HG02981 (cell line): ENCODE results near the gene TPSAB1.

Experiments used
- ATAC-seq: cut with Tn5 transposase; IDR thresholded peaks from one replicate; pipeline ENCODE4 v1.9.1; 2021; ENCODE audit warnings: mild to moderate bottlenecking, moderate library complexity; ENCODE audit not compliant: unreplicated experiment

Gene TPSAB1

GRCh38 chr16:1209081-1209480 is 31.4 kb upstream of the TPSAB1 start:
- ATAC-seq, result no peak

GRCh38 chr16:1210461-1210860 is 30.0 kb upstream of the TPSAB1 start:
- no peak for ATAC-seq

DNA sequence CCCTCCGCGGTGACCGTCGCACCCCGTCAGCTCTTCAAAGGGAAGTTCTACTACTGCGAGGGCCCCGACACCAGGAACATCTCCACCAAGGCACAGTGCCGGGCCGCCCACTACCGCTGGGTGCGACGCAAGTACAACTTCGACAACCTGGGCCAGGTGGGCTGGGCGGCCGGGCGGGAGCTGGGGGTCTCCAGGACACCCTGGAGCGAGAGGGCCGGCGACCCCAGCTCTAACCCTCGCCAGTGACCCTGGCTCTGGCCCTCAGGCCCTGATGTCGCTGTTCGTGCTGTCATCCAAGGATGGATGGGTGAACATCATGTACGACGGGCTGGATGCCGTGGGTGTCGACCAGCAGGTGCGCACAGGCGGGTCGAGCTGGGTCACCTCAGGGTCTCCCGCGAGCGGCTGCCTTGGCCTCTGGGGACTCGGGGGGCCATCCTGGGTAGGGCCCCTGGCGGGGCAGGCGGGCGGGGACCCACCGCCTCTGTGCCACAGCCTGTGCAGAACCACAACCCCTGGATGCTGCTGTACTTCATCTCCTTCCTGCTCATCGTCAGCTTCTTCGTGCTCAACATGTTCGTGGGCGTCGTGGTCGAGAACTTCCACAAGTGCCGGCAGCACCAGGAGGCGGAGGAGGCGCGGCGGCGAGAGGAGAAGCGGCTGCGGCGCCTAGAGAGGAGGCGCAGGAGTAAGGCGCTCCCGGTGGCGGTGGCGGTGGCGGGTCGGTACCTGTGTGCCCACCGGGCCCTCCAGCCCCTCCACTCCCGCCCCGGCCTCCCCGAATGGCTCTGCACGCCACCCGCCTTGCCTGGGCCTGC is 28.8 kb upstream of the TPSAB1 start:
- ATAC-seq, result no peak

DNA sequence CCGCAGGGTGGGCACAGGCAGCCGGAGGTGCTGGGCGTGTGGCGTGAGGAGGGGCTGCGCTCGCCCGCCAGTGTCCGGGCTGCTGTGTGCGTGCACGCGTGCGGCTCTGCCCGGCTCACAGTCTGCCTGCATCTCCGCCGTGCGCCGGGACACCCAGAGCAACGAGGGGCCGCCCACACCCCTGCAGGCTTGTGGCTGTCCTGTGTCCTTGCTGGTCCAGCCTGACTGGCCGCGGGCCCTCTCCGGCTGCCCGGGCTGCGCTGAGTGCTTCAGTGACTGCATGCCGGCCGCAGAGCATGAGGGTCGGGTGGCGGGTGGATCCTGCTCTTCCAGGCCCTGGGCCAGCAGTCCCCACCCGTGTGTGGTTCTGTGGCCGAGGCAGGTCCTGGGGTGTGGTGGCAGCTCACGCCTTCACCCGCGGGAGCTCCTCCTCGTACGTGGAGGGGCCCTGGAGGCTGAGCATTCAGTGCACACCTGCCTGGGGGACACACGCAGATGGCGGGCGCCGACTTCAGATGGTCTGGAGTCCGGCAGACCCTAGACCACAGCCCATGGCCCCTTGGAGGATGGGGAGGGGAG is 27.8 kb upstream of the TPSAB1 start:
- ATAC-seq, result no peak

- ATAC-seq, result no peak
Observed at GRCh38 chr16:1213231-1213630, 27.3 kb upstream of the TPSAB1 start.

GRCh38 chr16:1213796-1214372 is 26.6 kb upstream of the TPSAB1 start:
- no peak for ATAC-seq

DNA sequence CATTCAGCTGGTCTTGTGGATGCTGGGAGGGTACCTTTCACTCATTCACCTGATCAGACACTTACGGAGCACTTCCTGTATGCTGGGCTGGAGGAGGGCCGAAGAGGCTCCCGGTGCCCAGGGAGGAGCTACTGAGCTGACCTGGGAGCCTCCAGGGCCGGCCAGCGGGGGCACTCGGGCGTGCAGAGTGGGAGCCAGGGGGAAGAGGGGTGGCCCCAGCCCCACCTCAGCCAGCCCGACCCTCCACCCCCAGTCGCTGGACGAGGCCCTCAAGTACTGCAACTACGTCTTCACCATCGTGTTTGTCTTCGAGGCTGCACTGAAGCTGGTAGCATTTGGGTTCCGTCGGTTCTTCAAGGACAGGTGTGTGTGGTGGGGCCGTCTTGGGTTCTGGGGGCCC is 25.8 kb upstream of the TPSAB1 start:
- no peak for ATAC-seq

- ATAC-seq, result no peak
Observed at GRCh38 chr16:1215574-1216295, 24.8 kb upstream of the TPSAB1 start.

GRCh38 chr16:1216296-1216619 is 24.2 kb upstream of the TPSAB1 start:
- no peak for ATAC-seq

DNA sequence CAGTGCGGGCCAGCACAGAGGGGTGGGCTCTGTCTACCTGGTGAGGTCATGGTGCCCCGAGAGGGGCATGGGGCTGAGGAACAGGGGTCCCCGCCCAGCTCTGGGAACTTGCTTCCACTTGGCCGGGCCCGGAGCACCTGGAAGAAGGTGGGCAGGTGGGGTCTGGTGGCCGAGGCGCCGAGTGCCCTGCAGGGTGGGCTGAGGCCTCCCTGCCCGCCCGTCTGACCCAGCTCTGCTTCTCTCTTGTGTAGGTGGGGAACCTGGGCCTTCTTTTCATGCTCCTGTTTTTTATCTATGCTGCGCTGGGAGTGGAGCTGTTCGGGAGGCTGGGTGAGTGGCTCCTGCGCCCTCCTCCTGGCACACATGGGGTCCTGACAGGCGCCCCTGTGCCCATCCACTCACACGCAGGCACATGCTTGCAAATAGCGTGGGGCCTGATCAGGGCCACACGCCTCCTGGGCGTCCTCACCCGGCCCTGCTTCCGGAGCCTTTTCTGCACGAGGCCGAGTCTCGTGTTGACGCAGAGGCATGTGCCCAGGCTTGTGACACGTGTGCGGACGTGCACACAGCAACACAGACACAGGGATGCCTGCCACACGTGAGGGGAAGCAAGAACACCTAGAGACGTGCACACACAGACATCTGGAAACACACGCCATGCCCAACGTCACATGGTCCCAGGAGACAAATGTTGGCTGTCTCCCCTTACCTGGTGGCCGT is 23.7 kb upstream of the TPSAB1 start:
- ATAC-seq, result no peak

GRCh38 chr16:1217526-1217925 is 23.0 kb upstream of the TPSAB1 start:
- no peak for ATAC-seq

DNA sequence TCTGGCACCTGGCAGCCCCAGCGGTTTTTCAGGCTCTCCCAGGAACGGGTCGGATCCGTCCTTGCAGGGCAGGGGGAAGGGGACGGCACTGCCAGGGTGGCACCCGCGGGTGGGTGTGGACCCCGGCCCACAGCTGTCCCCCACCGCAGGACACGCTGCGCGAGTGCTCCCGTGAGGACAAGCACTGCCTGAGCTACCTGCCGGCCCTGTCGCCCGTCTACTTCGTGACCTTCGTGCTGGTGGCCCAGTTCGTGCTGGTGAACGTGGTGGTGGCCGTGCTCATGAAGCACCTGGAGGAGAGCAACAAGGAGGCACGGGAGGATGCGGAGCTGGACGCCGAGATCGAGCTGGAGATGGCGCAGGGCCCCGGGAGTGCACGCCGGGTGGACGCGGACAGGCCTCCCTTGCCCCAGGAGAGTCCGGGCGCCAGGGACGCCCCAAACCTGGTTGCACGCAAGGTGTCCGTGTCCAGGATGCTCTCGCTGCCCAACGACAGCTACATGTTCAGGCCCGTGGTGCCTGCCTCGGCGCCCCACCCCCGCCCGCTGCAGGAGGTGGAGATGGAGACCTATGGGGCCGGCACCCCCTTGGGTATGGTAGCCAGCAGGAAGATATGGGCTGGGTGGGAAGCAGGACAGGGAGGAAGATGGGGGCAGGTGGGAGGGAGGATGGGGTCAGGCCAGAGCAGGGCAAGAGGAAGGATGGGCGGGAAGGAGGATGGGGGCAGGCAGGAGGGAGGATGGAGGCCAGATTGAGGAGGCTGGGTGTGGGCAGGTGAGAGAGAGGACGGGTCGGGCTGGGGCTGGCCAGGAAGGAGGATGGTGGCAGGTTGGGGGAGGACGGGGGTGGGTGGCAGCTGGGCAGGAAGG is 22.2 kb upstream of the TPSAB1 start:
- ATAC-seq, result no peak

DNA sequence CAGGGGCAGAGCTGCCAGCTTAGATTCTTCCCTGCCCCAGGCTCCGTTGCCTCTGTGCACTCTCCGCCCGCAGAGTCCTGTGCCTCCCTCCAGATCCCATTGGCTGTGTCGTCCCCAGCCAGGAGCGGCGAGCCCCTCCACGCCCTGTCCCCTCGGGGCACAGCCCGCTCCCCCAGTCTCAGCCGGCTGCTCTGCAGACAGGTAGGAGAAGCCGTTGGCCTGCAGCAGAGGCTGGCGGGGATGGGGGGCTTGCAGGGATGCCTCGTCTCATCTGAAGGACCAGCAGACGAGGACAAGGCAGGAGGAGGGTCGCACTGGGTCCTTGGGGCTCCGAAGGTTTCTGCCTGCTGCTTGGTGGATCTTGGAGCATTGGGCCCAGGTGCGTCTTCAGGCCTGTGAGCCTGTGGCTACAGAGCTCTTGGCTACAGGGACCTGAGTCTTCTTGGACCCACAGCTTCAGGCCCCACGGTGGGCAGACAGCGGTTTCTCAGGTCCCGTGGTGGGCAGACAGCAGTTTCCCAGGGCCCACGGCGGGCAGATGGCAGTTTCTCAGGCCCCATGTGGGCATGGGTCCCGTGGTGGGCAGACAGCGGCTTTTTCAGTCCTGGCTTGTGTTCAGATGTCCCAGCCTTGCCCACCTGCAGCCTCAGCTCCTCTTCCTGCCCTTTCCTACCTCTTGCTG is 21.4 kb upstream of the TPSAB1 start:
- no peak for ATAC-seq

- no peak for ATAC-seq
Observed at GRCh38 chr16:1220098-1220728, 20.3 kb upstream of the TPSAB1 start.

DNA sequence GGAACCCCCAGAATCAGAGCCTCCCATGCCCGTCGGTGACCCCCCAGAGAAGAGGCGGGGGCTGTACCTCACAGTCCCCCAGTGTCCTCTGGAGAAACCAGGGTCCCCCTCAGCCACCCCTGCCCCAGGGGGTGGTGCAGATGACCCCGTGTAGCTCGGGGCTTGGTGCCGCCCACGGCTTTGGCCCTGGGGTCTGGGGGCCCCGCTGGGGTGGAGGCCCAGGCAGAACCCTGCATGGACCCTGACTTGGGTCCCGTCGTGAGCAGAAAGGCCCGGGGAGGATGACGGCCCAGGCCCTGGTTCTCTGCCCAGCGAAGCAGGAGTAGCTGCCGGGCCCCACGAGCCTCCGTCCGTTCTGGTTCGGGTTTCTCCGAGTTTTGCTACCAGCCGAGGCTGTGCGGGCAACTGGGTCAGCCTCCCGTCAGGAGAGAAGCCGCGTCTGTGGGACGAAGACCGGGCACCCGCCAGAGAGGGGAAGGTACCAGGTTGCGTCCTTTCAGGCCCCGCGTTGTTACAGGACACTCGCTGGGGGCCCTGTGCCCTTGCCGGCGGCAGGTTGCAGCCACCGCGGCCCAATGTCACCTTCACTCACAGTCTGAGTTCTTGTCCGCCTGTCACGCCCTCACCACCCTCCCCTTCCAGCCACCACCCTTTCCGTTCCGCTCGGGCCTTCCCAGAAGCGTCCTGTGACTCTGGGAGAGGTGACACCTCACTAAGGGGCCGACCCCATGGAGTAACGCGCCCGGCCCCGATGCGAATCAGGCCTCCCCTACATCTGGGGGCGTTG is 19.5 kb upstream of the TPSAB1 start:
- no peak for ATAC-seq

DNA sequence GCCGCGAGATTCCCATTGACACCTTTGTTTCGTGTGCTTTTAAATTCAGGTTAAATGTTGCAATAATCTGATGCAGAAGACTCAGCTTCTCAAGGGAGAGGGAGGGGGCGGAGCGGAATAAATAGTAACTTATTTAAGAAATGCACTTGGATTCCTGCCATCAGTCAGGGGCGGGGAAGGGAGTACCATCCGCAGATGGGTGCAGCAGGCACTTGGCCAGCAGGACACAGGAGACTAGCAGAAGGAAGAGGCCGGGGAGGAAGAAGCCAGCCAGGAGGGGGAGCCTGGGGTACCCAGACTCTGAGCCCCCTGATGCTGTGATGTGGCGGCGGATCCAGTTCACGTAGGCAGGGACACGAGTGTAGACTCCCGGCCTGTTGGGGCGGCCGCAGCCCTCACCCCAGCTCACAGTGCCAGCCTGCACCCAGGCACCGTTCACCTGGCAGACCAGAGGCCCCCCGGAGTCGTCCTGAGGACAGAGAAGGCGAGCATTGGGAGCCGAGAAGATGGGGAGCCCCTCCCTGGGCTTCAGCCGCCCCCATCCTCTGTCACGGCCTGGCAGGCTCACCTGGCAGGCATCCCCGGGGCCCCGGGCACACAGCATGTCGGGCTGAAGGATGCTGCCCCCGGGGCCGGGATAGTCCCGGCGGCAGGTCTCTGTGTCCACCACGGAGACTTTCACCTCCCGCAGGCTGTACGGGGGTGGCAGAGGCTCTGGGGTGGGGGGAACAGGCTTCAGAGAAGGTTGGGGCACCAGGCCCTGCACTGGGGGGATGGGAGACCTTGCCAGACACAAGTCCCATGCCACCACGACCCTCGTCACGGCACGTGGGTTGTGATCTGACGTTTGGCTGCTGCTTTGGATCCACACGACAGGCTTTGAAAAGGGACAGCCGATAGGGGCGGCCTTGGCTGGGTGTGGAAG is 18.6 kb upstream of the TPSAB1 start:
- no peak for ATAC-seq
